Natural killer cell (primary cell): Measurements from ENCODE around the gene COA3. TPM values are rescaled to one million over a fixed set of nuclear protein-coding genes. Genes with fewer than 3 reads are reported as not detected.
A peak's percentile ranks its signal among the peaks of the same experiment; 100 is the strongest.

Experiments used
- ATAC-seq, 3 donors: fragments of 150-1000 bp in 2 of 3; fragments of 200-7000 bp in 1 of 3; cut with Tn5 transposase; 1 replicate in 1 of 3; 2 replicates in 2 of 3; pipeline ENCODE4 v1.10.0; 2021; ENCODE audit warnings: mild to moderate bottlenecking in 2 of 3, moderate library complexity in 2 of 3
- DNase-seq, 2 donors: peaks; one replicate each; pipeline versions ENCODE4 v3.0.0 to v3.0.0-alpha.2; 2013 to 2021; ENCODE audit warnings: mixed read lengths in 1 of 2
- H3K27ac ChIP-seq: one replicate; pipeline ENCODE4 v1.5.1; 2013; ENCODE audit warnings: mild to moderate bottlenecking, low read length
- H3K27me3 ChIP-seq: one replicate; pipeline ENCODE4 v1.6.1; 2013; ENCODE audit warnings: low read length; ENCODE audit not compliant: control insufficient read depth, insufficient read depth
- H3K36me3 ChIP-seq: one replicate; pipeline ENCODE4 v1.6.1; 2013; ENCODE audit warnings: low read length; ENCODE audit not compliant: control insufficient read depth, insufficient read depth
- H3K4me1 ChIP-seq: one replicate; pipeline ENCODE4 v1.6.1; 2013; ENCODE audit warnings: low read length; ENCODE audit not compliant: control insufficient read depth, insufficient read depth
- H3K4me3 ChIP-seq: one replicate; pipeline ENCODE4 v1.5.1; 2013; ENCODE audit warnings: low read length
- H3K9me3 ChIP-seq: one replicate; pipeline ENCODE4 v1.6.1; 2013; ENCODE audit warnings: low read length; ENCODE audit not compliant: control insufficient read depth, insufficient read depth
- H3K27ac Mint-ChIP-seq, 2 donors: one replicate each; pipeline ENCODE4 v1.8.0; 2022; ENCODE audit warnings: mild to moderate bottlenecking in 2 of 2, mixed read lengths in 2 of 2, moderate library complexity in 1 of 2
- H3K27me3 Mint-ChIP-seq, 2 donors: one replicate each; pipeline ENCODE4 v1.8.0; 2022; ENCODE audit warnings: low read depth in 2 of 2, mixed read lengths in 2 of 2
- H3K36me3 Mint-ChIP-seq: one replicate; pipeline ENCODE4 v1.8.0; 2022; ENCODE audit warnings: mixed read lengths
- H3K4me1 Mint-ChIP-seq, 2 donors: one replicate each; pipeline ENCODE4 v1.8.0; 2022; ENCODE audit warnings: mixed read lengths in 2 of 2
- H3K4me3 Mint-ChIP-seq: one replicate; pipeline ENCODE4 v1.8.0; 2022; ENCODE audit warnings: mild to moderate bottlenecking, moderate library complexity, mixed read lengths
- H3K9me3 Mint-ChIP-seq, 2 donors: one replicate each; pipeline ENCODE4 v1.8.0; 2022; ENCODE audit warnings: mixed read lengths in 2 of 2
- WGBS: methylation state at CpG from one replicate; pipeline ENCODE4 v1.1.7; 2013; ENCODE audit warnings: missing lambda C conversion rate; ENCODE audit not compliant: insufficient coverage; 5-methylcytosine and 5-hydroxymethylcytosine counted together
- intact Hi-C: fragments of 100-400 bp; cut with micrococcal nuclease; formaldehyde crosslinking; loops from one replicate; pipeline ENCODE4 v1.14.2; 2022
- total RNA-seq, 4 donors: library from RNA; stranded (reverse); fragments of 120-200 nt in 1 of 4; gene quantifications; one replicate each; pipeline versions ENCODE4 v1.2.3 to v1.2.4, GENCODE V29; 2013 to 2022
- TF ChIP-seq, protein P1 (sequence below): fragments of 200-600 bp; IDR thresholded peaks from one replicate; pipeline ENCODE4 v1.8.0; 2022; ENCODE audit warnings: antibody characterized with exemption

COA3 gene
- total RNA-seq, 3 donors from 2014 or later (not counting 1 experiment from before 2014, with no cell fraction given): 12.9 to 19.3 (median 13.1) TPM

DNA sequence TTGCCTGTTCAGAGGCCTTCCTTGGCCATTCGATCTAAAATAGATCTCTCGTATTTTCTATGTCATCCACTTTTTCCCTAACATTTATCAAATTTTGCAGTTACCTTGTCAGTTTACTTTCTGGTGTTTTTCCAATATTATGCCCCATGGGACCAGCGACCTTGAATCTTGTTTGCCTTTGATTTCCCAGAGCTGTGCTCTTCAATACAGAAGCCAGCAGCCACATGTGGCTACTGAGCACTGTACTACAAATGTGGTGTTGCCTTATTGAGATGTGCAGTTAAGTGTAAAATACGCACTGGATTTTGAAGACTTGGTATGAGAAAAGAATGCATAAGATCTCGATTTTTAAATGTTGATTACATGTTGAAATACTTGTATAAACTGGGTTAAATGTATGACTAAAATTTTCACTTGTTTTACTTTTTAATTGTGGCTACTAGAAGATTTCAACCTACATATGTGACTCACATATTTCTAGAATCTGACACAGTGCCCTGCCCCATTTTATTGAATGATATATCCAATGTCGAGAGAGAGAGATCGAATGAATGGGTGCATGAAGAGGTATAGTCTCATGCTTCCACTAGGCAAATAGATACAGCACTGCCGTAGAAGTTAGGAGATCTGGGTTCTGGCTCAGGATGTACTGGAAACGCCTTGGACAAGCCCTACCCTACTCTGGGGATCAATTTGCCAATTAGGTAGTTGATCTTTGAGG is 33.9 kb upstream of the COA3 start:
- 57% methylated on average over 9 of the region's 9 CpGs for WGBS
- Histone ChIP-seq H3K4me3 (peak overlapping the region; percentile 85), H3K9me3 (no peaks in the 10 kb centered on the region), H3K27ac (peak overlapping the region; percentile 93), H3K27me3 (peaks cover 3% of the 10 kb centered on the region), H3K36me3 (peaks cover 7% of the 10 kb centered on the region), H3K4me1 (peaks cover 7% of the 10 kb centered on the region)
- TF ChIP-seq, protein P1, sequence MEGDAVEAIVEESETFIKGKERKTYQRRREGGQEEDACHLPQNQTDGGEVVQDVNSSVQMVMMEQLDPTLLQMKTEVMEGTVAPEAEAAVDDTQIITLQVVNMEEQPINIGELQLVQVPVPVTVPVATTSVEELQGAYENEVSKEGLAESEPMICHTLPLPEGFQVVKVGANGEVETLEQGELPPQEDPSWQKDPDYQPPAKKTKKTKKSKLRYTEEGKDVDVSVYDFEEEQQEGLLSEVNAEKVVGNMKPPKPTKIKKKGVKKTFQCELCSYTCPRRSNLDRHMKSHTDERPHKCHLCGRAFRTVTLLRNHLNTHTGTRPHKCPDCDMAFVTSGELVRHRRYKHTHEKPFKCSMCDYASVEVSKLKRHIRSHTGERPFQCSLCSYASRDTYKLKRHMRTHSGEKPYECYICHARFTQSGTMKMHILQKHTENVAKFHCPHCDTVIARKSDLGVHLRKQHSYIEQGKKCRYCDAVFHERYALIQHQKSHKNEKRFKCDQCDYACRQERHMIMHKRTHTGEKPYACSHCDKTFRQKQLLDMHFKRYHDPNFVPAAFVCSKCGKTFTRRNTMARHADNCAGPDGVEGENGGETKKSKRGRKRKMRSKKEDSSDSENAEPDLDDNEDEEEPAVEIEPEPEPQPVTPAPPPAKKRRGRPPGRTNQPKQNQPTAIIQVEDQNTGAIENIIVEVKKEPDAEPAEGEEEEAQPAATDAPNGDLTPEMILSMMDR: no peak
- Mint-ChIP-seq H3K27me3 (peaks cover 7 to 9% of the 10 kb centered on the region in 2 donors), H3K9me3 (no peaks in the 10 kb centered on the region), H3K27ac (peak overlapping the region; percentile 98), H3K4me1 (peaks cover 22 to 29% of the 10 kb centered on the region in 2 donors), H3K36me3 (no peaks in the 10 kb centered on the region), H3K4me3 (peak overlapping the region; percentile 97)
- intact Hi-C loops: loop anchor here (5.0 to 10.0 kb wide), 2 partner anchors 150 to 652 kb away; partner anchors contain the start of genes DHX8, PTGES3L and RUNDC1
- ATAC-seq (peak in 2 of 3 donors; percentile 1 to 3), DNase-seq (no peak)

DNA sequence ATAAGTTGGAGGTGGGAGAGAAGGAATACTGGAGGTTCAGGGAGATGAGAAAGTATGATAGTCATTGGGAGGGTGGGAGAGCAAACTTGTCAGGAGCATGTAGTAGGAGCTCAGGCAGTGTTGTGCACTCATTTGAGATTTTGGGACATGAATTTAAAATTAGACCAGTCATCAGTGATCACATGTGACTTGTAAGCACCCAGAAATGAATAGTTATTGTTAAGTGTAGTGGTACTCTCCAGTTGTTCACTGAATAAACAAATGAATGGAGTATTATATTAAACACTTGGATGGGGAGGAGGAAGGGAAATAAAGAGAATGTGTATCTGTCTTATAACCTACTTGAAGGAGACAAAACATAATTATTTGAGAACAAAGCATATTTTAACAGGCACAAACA is 32.5 kb upstream of the COA3 start:
- intact Hi-C loops: loop anchor here (5.0 to 10.0 kb wide), 2 partner anchors 151 to 654 kb away; partner anchors contain the start of genes DHX8, PTGES3L and RUNDC1
- peaks cover 9 to 13% of the 10 kb centered on the region in 2 donors for H3K27me3 Mint-ChIP-seq

DNA sequence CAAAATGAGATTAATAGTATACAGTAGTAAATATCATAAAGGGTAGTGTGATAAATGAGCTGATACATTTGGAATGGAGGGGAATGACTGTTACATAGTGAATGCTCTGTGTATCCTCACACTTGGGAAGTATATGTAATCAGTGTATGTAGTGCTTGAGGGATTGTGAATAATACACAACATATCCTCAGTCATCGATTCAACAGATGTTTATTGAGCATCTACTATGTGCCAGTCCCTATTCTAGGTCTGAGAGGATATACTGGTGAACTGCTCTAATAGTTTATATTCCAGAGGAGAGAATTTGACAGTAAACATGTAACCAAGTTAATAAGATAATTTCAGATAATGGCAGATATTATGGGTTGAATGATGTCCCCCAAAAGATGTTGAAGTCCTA is 29.0 kb upstream of the COA3 start:
- Mint-ChIP-seq H3K27me3 (peaks cover 9 to 13% of the 10 kb centered on the region in 2 donors), H3K27ac (no peak overlapping the region), H3K4me3 (no peak overlapping the region), H3K4me1 (peaks cover 18 to 21% of the 10 kb centered on the region in 2 donors), H3K36me3 (no peaks in the 10 kb centered on the region), H3K9me3 (no peaks in the 10 kb centered on the region)
- TF ChIP-seq, protein P1: no peak
- intact Hi-C loops: no loop called here
- ATAC-seq (no peak), DNase-seq (no peak)
- WGBS: no CpG with 5 or more reads among the region's 1 CpG
- H3K27me3 ChIP-seq: peaks cover 3% of the 10 kb centered on the region
- H3K4me1 ChIP-seq: peaks cover 18% of the 10 kb centered on the region
- no peak overlapping the region for H3K4me3 ChIP-seq
- H3K36me3 ChIP-seq: peaks cover under 1% of the 10 kb centered on the region
- H3K9me3 ChIP-seq: no peaks in the 10 kb centered on the region
- no peak overlapping the region for H3K27ac ChIP-seq

More for the DNA sequence above, 32.5 kb upstream of the COA3 start:
- Histone ChIP-seq H3K27ac (no peak overlapping the region), H3K27me3 (peaks cover 3% of the 10 kb centered on the region), H3K9me3 (no peaks in the 10 kb centered on the region), H3K4me3 (no peak overlapping the region), H3K4me1 (peaks cover 7% of the 10 kb centered on the region), H3K36me3 (peaks cover 1% of the 10 kb centered on the region)
- no peaks in the 10 kb centered on the region for H3K36me3 Mint-ChIP-seq
- peak overlapping the region; percentile 47 for H3K4me3 Mint-ChIP-seq
- TF ChIP-seq, protein P1: no peak
- peaks cover 22 to 29% of the 10 kb centered on the region in 2 donors for H3K4me1 Mint-ChIP-seq
- ATAC-seq: no peak
- H3K27ac Mint-ChIP-seq: peak overlapping the region in 1 of 2 donors; percentile 1
- DNase-seq: no peak
- H3K9me3 Mint-ChIP-seq: no peaks in the 10 kb centered on the region
